Trophoblast cell (in vitro differentiated cells and primary cell): ENCODE data around the gene UQCC2.

Source experiments
- DNase-seq, 2 donors: peaks; one replicate each; pipeline ENCODE4 v3.0.0-alpha.2; 2016
- H2AFZ ChIP-seq: 2 replicates; pipeline ENCODE4 v1.6.1; 2013; ENCODE audit warnings: low read length, moderate library complexity, mild to moderate bottlenecking; ENCODE audit not compliant: insufficient read depth, poor library complexity
- H2AK5ac ChIP-seq: 2 replicates; pipeline ENCODE4 v1.6.1; 2013; ENCODE audit warnings: mild to moderate bottlenecking, low read length
- H2BK120ac ChIP-seq: 2 replicates; pipeline ENCODE4 v1.6.1; 2013; ENCODE audit warnings: low read length, mild to moderate bottlenecking, moderate library complexity; ENCODE audit not compliant: insufficient read depth, poor library complexity
- H2BK12ac ChIP-seq: 2 replicates; pipeline ENCODE4 v1.6.1; 2013; ENCODE audit warnings: mild to moderate bottlenecking, low read length, moderate library complexity
- H2BK5ac ChIP-seq: 2 replicates; pipeline ENCODE4 v1.6.1; 2013; ENCODE audit warnings: low read length, low read depth, moderate library complexity, mild to moderate bottlenecking; ENCODE audit not compliant: poor library complexity
- H3K14ac ChIP-seq: 2 replicates; pipeline ENCODE4 v1.6.1; 2013; ENCODE audit warnings: mild to moderate bottlenecking, low read length
- H3K18ac ChIP-seq: 2 replicates; pipeline ENCODE4 v1.6.1; 2013; ENCODE audit warnings: mild to moderate bottlenecking, low read length
- H3K23ac ChIP-seq: 2 replicates; pipeline ENCODE4 v1.6.1; 2013; ENCODE audit warnings: low read length
- H3K27ac ChIP-seq: 2 replicates; pipeline ENCODE4 v1.5.1; 2013; ENCODE audit warnings: low read depth, mild to moderate bottlenecking, inconsistent platforms, low read length, moderate library complexity
- H3K27me3 ChIP-seq: 2 replicates; pipeline ENCODE4 v1.6.1; 2013; ENCODE audit warnings: inconsistent platforms, mild to moderate bottlenecking, low read length, moderate library complexity; ENCODE audit not compliant: insufficient read depth
- H3K36me3 ChIP-seq, 2 experiments: 1 replicate in 1 of 2; 2 replicates in 1 of 2; pipeline ENCODE4 v1.6.1; 2013; ENCODE audit warnings: low read length in 2 of 2, mild to moderate bottlenecking in 2 of 2, moderate library complexity in 1 of 2; ENCODE audit not compliant: insufficient read depth in 2 of 2, control insufficient read depth in 1 of 2
- H3K4ac ChIP-seq: 2 replicates; pipeline ENCODE4 v1.6.1; 2013; ENCODE audit warnings: low read depth, mild to moderate bottlenecking, low read length, moderate library complexity
- H3K4me1 ChIP-seq, 2 experiments: 1 replicate in 1 of 2; 2 replicates in 1 of 2; pipeline ENCODE4 v1.6.1; 2013; ENCODE audit warnings: low read length in 2 of 2, mild to moderate bottlenecking in 2 of 2, moderate library complexity in 1 of 2; ENCODE audit not compliant: insufficient read depth in 2 of 2, control insufficient read depth in 1 of 2
- H3K4me2 ChIP-seq: 2 replicates; pipeline ENCODE4 v1.6.1; 2013; ENCODE audit warnings: inconsistent platforms, mild to moderate bottlenecking, low read length, moderate library complexity
- H3K4me3 ChIP-seq: 2 replicates; pipeline ENCODE4 v1.5.1; 2013; ENCODE audit warnings: mild to moderate bottlenecking, low read depth, low read length, inconsistent platforms
- H3K79me1 ChIP-seq: one replicate; pipeline ENCODE4 v1.6.1; 2013; ENCODE audit warnings: low read length
- H3K79me2 ChIP-seq: 2 replicates; pipeline ENCODE4 v1.6.1; 2013; ENCODE audit warnings: low read length, mild to moderate bottlenecking; ENCODE audit not compliant: control insufficient read depth, insufficient read depth, poor library complexity
- H3K9ac ChIP-seq: 2 replicates; pipeline ENCODE4 v1.6.1; 2013; ENCODE audit warnings: mild to moderate bottlenecking, low read length
- H3K9me3 ChIP-seq: 2 replicates; pipeline ENCODE4 v1.6.1; 2013; ENCODE audit warnings: low read depth, mild to moderate bottlenecking, control low read depth, inconsistent platforms, low read length; ENCODE audit not compliant: insufficient read depth
- H4K12ac ChIP-seq: 2 replicates; pipeline ENCODE4 v1.6.1; 2013; ENCODE audit warnings: low read depth, mild to moderate bottlenecking, low read length, moderate library complexity
- H4K8ac ChIP-seq: 2 replicates; pipeline ENCODE4 v1.6.1; 2013; ENCODE audit warnings: low read depth, mild to moderate bottlenecking, low read length, moderate library complexity
- H4K91ac ChIP-seq: one replicate; pipeline ENCODE4 v1.6.1; 2013; ENCODE audit warnings: low read depth, mild to moderate bottlenecking, low read length, moderate library complexity
- WGBS: extraction: QIAGEN DNeasy Blood & Tissue Kit; methylation state at CpG from one replicate; pipeline ENCODE4 v1.1.7; 2013; ENCODE audit warnings: missing lambda C conversion rate; ENCODE audit not compliant: insufficient read length, insufficient coverage; ENCODE audit errors: extremely low coverage; 5-methylcytosine and 5-hydroxymethylcytosine counted together

UQCC2 gene

DNA sequence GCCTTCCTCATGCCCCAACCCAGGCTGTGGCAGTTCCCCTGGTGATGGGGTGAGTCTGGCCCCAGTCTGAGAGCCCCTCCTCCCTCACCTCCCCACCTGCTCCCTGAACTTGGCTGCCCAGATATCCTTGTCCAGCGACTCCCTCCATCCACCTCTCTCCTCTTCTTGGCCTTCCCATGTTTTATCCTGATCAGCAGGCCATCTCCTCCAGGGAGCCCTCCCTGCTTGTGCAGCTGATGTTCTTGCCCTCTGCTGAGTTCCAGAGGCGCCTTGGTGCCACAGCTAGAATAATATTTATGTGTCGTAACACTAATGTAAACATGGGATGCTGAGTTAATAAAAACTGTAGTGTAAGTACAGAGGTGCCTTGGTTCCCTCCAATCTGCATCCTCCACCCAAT lies 45.6 kb upstream of the UQCC2 start:
- WGBS, result no CpG with 5 or more reads among the region's 3 CpGs
- no peak overlapping the region for H4K91ac ChIP-seq
- H3K23ac ChIP-seq, result no peak overlapping the region

DNA sequence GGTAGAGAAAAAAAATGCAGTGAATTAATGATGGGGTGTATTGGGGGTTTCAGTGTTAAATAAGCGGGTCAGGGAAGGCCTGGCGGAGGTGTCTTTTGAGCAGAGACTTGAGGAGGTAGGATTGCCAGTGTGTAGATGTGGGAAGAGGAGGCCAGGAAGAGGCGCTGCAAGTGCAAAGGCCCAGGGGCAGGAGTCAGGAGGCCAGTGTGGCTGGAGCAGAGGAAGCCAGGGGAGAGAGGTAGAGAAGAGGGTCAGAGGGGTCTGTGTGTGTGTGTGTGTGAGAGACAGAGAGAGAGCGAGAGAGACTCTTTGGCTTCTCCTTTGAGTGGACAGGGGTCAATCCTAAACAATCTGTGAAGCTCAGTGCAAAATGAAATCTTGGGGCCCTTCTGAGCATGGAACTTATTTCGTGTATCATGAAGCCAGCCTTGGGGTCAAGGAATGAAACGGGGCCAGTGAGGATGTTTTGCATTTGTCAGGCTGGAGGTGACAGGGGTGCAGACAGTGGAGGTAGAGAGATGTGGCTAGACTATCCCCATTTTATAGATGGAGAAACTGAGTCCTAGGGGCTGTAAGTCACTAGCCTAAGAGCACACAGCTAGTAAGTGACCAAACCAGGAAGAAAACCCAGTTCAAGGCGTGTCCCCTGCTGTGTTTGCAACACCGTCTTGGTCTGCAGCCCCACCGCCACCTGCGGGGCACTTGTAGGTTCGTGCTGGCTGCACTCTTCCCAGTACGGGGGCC lies 44.9 kb upstream of the UQCC2 start:
- no peak overlapping the region for H3K18ac ChIP-seq
- 100% methylated on average over 1 of the region's 12 CpGs for WGBS
- H3K14ac ChIP-seq, result no peak overlapping the region
- no peak overlapping the region for H2BK12ac ChIP-seq
- no peaks in the 10 kb centered on the region for H3K27me3 ChIP-seq
- DNase-seq, result no peak
- H2AK5ac ChIP-seq, result no peak overlapping the region
- H4K12ac ChIP-seq, result no peak overlapping the region
- no peak overlapping the region for H2AFZ ChIP-seq
- H2BK5ac ChIP-seq, result no peak overlapping the region
- H3K4me2 ChIP-seq, result no peak overlapping the region
- peaks cover 7 to 11% of the 10 kb centered on the region in 2 experiments for H3K4me1 ChIP-seq
- no peak overlapping the region for H4K91ac ChIP-seq
- H3K4me3 ChIP-seq, result no peak overlapping the region
- H3K9ac ChIP-seq, result no peak overlapping the region
- no peak overlapping the region for H3K27ac ChIP-seq
- no peak overlapping the region for H3K4ac ChIP-seq
- no peaks in the 10 kb centered on the region for H3K79me1 ChIP-seq
- H3K23ac ChIP-seq, result no peak overlapping the region
- H3K9me3 ChIP-seq, result no peaks in the 10 kb centered on the region
- H4K8ac ChIP-seq, result no peak overlapping the region
- H3K79me2 ChIP-seq, result no peaks in the 10 kb centered on the region
- H3K36me3 ChIP-seq, result no peaks in the 10 kb centered on the region
- no peak overlapping the region for H2BK120ac ChIP-seq

More for the DNA sequence above, 45.6 kb upstream of the UQCC2 start:
- no peak for DNase-seq
- Histone ChIP-seq H3K79me2 (no peaks in the 10 kb centered on the region), H4K8ac (no peak overlapping the region), H3K36me3 (no peaks in the 10 kb centered on the region), H3K79me1 (no peaks in the 10 kb centered on the region), H3K4me3 (no peak overlapping the region), H3K9ac (no peak overlapping the region), H2BK5ac (no peak overlapping the region), H3K27me3 (no peaks in the 10 kb centered on the region), H4K12ac (no peak overlapping the region), H3K4ac (no peak overlapping the region), H3K27ac (no peak overlapping the region), H3K14ac (no peak overlapping the region), H2AFZ (no peak overlapping the region), H3K4me2 (no peak overlapping the region), H2BK120ac (no peak overlapping the region), H2BK12ac (no peak overlapping the region), H3K18ac (no peak overlapping the region), H2AK5ac (no peak overlapping the region), H3K9me3 (no peaks in the 10 kb centered on the region), H3K4me1 (peaks cover 3 to 6% of the 10 kb centered on the region in 2 experiments)

DNA sequence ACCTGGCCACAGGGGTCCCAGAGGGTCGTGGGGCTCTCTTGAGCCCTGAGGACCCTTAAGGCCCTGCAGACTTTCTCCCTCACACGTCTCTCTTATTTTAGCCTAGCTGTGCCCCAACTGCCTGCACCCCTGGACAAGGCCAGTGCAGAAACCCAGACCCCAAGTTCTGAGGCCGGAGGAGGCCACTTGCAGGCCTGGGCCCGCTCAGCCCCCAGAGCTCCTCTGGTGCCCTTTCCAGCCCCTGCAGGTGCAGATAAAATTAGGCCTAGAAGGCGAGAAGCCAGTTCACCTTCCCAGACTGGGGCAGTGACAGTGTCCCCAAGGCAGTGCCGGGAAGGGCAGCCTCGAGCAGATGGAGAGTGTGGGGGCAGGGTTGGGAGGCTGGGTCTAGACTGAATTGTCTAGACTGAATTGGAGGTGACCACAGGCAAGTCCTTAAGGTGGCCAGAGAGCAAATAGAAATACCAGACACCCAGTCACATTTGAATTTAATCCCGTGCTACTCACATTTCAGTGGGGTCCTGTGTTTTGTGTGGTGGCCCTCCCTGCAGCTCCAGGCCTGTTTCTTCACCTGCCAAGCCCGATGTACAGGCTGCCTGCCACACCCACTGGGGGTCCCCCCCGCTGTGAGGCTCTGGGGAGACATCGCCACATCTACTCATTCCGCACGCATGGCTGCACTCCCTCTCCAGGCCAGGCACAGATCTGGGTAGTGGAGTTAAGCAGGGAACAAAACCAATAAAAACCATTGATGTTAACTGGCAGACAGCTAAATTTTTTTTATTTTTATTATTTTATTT lies 43.8 kb upstream of the UQCC2 start:
- H3K4me3 ChIP-seq, result no peak overlapping the region

DNA sequence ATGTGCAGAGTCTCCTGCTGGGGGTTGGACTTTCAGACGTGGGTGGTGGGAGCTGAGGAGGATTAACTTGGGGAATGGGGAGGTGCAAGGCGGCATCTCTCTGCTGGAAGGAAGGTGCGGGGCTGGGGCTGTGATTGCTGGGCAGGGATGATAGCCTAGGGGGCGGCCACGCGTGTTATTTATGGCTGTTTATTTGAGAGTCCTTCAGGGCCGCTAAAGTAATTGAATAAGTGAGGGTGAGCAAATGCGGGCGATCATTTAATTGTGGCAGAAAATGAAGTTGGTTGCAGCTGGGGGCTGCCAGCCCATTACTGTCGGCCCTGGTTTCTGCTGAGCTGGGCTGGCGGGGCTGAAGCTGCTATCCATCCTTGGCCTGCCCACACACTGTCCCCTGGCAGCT lies 42.7 kb upstream of the UQCC2 start:
- H2BK12ac ChIP-seq, result no peak overlapping the region
- H3K27me3 ChIP-seq, result no peaks in the 10 kb centered on the region
- no peak overlapping the region for H2AFZ ChIP-seq
- H3K79me2 ChIP-seq, result no peaks in the 10 kb centered on the region
- H2BK5ac ChIP-seq, result no peak overlapping the region
- no CpG with 5 or more reads among the region's 11 CpGs for WGBS
- no peak overlapping the region for H3K18ac ChIP-seq
- H2BK120ac ChIP-seq, result no peak overlapping the region
- no peak overlapping the region for H3K4ac ChIP-seq
- peaks cover 11 to 16% of the 10 kb centered on the region in 2 experiments for H3K4me1 ChIP-seq
- no peak overlapping the region for H3K14ac ChIP-seq
- no peaks in the 10 kb centered on the region for H3K9me3 ChIP-seq
- no peak overlapping the region for H3K4me3 ChIP-seq
- no peak overlapping the region for H3K9ac ChIP-seq
- no peak overlapping the region for H3K23ac ChIP-seq
- no peak overlapping the region for H4K8ac ChIP-seq
- DNase-seq, result no peak
- no peak overlapping the region for H2AK5ac ChIP-seq
- no peak overlapping the region for H3K4me2 ChIP-seq
- no peaks in the 10 kb centered on the region for H3K36me3 ChIP-seq
- H3K27ac ChIP-seq, result no peak overlapping the region
- H4K12ac ChIP-seq, result no peak overlapping the region
- no peak overlapping the region for H4K91ac ChIP-seq
- no peaks in the 10 kb centered on the region for H3K79me1 ChIP-seq

More for the DNA sequence above, 43.8 kb upstream of the UQCC2 start:
- H3K79me2 ChIP-seq, result no peaks in the 10 kb centered on the region
- no peak overlapping the region for H2BK12ac ChIP-seq
- no peak overlapping the region for H4K8ac ChIP-seq
- H4K12ac ChIP-seq, result no peak overlapping the region
- H3K4me1 ChIP-seq, result peaks cover 11 to 16% of the 10 kb centered on the region in 2 experiments
- no peak overlapping the region for H3K9ac ChIP-seq
- no peak overlapping the region for H4K91ac ChIP-seq
- no peak for DNase-seq
- H2AFZ ChIP-seq, result no peak overlapping the region
- H2AK5ac ChIP-seq, result no peak overlapping the region
- H3K79me1 ChIP-seq, result no peaks in the 10 kb centered on the region
- no peak overlapping the region for H3K14ac ChIP-seq
- no peak overlapping the region for H2BK120ac ChIP-seq
- no peak overlapping the region for H3K23ac ChIP-seq
- no peak overlapping the region for H3K18ac ChIP-seq
- no peak overlapping the region for H2BK5ac ChIP-seq
- no peak overlapping the region for H3K4ac ChIP-seq
- no CpG with 5 or more reads among the region's 13 CpGs for WGBS
- no peaks in the 10 kb centered on the region for H3K9me3 ChIP-seq
- H3K27ac ChIP-seq, result no peak overlapping the region
- H3K27me3 ChIP-seq, result no peaks in the 10 kb centered on the region
- no peak overlapping the region for H3K4me2 ChIP-seq
- no peaks in the 10 kb centered on the region for H3K36me3 ChIP-seq
